Hematopoietic multipotent progenitor cell treated with erythropoietin and hydrocortisone succinate and interleukin-3 and kit ligand, for 6 days (in vitro differentiated cells): Measurements from ENCODE around the gene STK17A.

Source experiments
- DNase-seq: peaks from one replicate; pipeline ENCODE4 v3.0.0-alpha.2; 2015

Gene STK17A

DNA sequence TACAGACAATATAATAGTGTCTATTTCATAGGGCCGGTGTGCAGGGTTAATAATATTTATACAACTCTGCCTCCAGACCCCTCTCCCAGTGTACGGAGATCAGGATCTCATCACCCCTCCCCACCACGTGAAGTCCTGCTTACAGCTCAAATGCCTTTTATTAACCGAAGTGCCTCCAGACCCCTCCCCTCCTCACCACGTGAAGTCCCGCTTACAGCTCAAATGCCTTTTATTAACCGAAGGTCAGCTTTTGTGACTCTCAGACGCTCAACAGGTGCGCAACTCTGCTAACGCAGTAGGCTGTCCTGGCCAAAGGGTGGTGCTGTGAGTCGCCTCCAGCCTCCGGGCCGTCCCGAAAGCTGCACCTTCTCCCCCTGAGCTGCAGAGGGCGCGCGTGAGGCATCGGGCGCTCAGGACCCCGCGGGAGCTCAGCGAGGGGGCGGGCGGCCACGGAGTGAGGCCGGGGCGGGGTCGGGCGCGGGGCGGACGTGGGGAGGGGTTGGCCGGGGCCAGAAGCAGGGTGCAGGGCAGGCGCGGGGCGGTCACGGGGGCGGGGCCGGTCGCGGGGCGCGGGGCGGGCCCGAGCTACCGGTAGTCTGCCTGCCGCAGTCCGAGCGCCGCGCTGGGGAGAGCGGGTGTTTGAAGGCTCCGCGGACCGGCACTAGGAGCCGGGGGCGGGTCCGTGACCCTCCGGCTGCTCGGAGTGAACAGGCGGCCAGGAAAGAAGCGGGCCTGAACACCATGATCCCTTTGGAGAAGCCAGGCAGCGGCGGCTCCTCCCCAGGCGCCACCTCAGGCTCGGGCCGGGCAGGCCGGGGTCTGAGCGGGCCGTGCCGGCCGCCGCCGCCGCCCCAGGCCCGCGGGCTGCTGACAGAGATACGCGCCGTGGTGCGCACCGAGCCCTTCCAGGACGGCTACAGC is at the start of gene STK17A:
TSS of gene STK17A (plus strand) at position 606 of the 921 bp plus-strand sequence. CDS start at position 742, 136 bp downstream.
- DNase-seq: peak; percentile 93

GRCh38 chr7:43533801-43534479 is 49.0 kb upstream of the STK17A start:
- no peak for DNase-seq

DNA sequence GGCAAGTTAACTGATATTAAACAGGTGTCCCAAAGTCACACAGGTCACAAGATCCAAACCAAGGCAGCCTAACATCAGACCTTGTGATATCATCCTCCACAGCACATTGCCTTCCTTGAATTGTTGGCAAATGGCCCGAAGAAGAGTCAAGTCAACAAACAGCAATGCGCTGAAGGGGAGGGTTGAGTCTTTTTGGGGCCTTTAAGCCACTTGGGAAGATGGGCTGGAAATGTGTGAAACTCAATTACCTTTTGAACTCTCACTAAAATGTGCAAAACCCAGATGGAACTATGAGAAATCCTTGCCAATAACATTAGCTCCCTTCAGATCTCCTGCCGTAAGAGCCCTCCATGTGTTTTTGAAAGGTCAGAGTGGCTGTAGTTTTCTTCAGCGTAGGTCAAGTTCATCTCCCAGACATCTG is 47.9 kb upstream of the STK17A start:
- no peak for DNase-seq

DNA sequence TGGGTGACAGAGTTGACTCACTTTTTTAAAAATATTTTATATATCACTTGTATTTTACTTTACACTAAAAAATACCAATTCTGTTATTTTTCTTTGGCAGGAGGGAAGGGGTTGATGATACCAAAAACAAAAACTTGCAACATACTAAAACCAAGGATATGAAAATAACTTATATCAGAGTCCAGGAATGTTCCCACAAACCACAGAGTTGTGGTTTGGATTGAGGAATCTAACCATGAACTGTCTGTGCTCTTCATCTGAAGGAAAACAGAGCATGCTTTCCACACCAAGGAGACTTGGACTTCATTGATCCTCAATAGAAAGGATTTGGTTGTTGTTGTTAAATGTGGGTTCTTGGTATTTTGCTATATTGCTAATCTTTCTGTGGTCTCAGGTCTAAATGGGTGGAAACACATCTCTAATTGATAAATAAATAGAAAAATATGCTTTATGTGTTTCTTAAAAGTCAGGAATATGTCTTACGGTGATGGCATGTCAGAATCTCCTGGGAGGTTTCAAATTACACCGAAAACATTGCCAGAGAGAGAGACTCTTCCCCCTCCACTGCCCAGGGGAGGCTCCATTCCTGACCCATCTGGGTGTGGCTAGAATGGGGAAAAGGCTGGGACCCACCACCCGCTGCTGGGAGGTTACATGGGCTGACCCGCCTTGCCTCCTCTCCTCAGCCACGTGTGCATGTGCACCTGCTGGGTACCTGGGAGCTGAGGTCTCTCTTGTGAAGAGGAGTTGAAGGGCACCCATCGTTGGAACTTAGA is 46.9 kb upstream of the STK17A start:
- no peak for DNase-seq

- DNase-seq: no peak
Measured at GRCh38 chr7:43536773-43537172, 46.1 kb upstream of the STK17A start.

- DNase-seq: no peak
Measured at GRCh38 chr7:43537765-43538403, 45.0 kb upstream of the STK17A start.

- no peak for DNase-seq
Measured at GRCh38 chr7:43538404-43538771, 44.5 kb upstream of the STK17A start.

DNA sequence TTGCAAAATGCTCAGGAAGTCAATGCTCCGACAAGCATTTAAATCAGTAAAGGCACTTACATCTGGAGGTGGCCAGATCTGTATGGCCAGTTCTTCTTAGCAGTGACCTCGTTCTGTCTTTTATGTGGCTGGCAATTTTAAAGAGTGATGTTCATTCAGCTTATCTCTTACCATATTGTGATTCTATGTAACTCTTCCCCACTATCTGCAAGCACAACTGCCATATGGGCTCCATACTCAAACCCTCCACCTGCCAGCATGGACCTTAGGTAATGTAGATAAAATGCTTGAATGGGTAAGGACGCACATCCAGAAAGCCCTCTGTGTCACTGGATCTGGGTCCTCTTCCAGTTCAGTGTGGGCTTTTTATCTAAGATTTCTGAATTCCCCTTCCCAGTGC is 42.4 kb upstream of the STK17A start:
- DNase-seq: peak; percentile 43

GRCh38 chr7:43542716-43543115 is 40.2 kb upstream of the STK17A start:
- DNase-seq: no peak

GRCh38 chr7:43546231-43546630 is 36.7 kb upstream of the STK17A start:
- no peak for DNase-seq

DNA sequence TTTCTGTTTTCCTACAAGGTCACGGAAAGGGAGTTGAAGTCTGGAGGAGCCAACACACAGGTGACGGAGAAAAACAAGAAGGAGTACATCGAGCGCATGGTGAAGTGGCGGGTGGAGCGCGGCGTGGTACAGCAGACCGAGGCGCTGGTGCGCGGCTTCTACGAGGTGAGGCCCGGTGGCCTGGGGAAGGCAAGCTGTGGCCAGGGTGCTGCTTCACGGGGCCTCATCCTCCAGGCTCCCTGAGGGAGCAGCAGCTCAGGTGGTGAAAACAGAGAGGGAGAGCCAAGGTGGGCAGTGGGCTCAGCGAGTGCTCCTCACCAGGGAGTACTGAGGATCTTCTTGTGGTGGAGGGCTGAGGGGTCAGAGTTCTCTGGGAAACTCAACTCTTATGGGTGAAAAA is 32.5 kb upstream of the STK17A start:
- no peak for DNase-seq

- no peak for DNase-seq
Measured at GRCh38 chr7:43552122-43552521, 30.8 kb upstream of the STK17A start.

- peak; percentile 9 for DNase-seq
Measured at GRCh38 chr7:43553999-43554398, 28.9 kb upstream of the STK17A start.

GRCh38 chr7:43554423-43554822 is 28.5 kb upstream of the STK17A start:
- DNase-seq: no peak

- no peak for DNase-seq
Measured at GRCh38 chr7:43557831-43558495, 24.9 kb upstream of the STK17A start.

DNA sequence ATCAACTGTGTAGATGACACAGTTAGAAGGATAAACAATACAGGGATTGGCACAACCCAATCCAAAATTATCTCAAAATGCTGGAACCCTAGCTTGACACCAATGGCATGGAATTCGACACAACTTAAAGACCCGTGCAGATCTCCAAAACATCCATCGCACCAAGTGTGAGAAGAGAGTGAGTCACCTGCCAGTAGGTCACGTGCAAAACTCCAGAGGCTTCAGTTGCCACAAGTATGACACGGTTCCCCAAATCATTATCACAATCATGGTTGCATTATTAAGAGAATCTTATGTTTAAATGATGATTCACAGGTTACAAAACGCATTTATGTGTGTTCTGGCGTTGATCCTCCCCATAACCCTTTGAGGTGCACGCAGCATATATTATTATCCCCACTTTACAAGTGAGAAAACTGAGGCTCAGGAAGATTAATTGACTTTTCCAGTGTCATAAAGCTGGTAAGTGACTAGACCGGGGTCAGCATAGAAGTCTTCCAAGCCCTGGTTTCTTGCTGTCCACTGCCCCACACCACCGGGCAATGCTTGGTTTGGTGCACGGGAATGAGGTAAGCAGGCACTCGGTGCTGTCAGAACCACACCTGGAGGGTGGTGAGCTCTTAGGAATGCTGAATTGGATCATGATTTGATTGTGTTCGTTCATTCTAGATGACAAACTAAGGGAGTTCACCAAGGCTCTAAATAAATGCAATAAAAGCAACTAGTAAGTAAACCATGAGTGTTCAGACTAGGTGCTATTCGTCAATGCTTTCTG is 23.6 kb upstream of the STK17A start:
- no peak for DNase-seq

GRCh38 chr7:43559946-43560335 is 23.0 kb upstream of the STK17A start:
- DNase-seq: no peak

- DNase-seq: no peak
Measured at GRCh38 chr7:43560742-43561330, 22.1 kb upstream of the STK17A start.

GRCh38 chr7:43562383-43562782 is 20.5 kb upstream of the STK17A start:
- no peak for DNase-seq

- DNase-seq: no peak
Measured at GRCh38 chr7:43565786-43566185, 17.1 kb upstream of the STK17A start.

- no peak for DNase-seq
Measured at GRCh38 chr7:43568529-43568928, 14.4 kb upstream of the STK17A start.
